Measurements from ENCODE around the gene S100A5.

The S100A5 gene

DNA sequence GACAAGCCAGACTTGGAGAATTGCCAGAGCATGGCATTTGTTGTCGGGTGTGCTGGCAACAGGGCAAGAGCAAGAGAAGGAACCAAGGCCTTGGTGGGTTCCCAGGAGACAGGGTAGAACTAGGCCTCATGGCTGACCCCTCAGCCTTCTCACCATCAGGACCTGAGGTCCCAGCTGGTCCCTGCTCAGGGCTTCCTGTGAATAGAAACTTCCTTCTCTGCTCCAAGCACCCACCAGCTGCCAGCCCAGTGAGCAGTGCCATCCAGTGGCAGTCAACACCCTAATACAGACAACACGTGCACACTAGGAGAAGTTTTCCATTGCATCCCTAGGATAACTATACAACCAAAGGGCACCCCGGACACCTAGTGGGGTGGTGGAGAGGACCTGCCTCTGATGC lies 27.7 kb downstream of the S100A5 start:
- in situ Hi-C loops (cut with HindIII; ENCODE audit: low sequenced_read_pairs) = no loop called here

DNA sequence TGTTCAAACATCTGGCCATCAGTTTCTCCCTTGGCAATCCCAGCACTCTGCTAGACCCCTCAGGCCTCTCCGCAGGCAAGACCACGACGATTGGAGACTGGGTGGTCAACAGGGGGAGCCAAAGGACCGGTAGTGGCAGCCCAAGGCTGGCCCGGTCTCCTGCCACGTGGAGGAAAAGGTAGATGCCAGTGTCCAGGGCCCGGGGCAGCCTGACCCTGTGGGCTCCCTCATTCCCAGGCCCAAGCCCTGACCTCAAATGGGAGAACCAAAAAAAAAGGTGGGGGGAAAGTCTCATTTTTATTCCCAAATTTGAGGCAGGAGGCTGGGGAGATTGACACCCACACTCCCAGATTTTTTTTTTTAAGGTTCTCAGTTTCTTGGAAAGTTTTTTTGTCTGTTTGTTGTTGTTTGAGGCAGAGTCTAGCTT lies 29.7 kb downstream of the S100A5 start:
- in situ Hi-C loops (cut with HindIII; ENCODE audit: low sequenced_read_pairs) = no loop called here

- in situ Hi-C loops (cut with HindIII; ENCODE audit: low sequenced_read_pairs) = no loop called here
Observed at GRCh38 chr1:153509729-153510354, 30.9 kb downstream of the S100A5 start.

DNA sequence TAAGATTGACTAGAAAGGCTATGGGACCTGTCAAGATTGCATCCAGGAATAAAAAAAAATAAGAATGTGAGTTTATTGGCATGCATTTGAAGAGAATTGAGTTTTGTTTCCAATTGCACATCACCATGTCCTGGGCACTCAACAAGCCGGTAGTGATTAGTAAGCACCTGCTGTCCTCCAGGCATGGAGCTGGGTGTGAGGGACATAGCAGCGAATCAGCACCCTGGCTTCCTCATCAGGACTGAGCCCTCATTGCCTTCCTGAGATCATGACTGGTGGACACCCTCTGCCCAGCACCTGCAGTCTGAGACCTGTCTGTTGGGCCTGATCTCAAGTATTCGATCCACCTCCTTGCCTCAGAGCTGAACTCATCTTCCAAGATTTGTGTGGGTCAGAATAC lies 31.7 kb downstream of the S100A5 start:
- in situ Hi-C loops (cut with HindIII; ENCODE audit: low sequenced_read_pairs) = no loop called here

- in situ Hi-C loops (cut with HindIII; ENCODE audit: low sequenced_read_pairs) = no loop called here
Observed at GRCh38 chr1:153507926-153508583, 32.7 kb downstream of the S100A5 start.

DNA sequence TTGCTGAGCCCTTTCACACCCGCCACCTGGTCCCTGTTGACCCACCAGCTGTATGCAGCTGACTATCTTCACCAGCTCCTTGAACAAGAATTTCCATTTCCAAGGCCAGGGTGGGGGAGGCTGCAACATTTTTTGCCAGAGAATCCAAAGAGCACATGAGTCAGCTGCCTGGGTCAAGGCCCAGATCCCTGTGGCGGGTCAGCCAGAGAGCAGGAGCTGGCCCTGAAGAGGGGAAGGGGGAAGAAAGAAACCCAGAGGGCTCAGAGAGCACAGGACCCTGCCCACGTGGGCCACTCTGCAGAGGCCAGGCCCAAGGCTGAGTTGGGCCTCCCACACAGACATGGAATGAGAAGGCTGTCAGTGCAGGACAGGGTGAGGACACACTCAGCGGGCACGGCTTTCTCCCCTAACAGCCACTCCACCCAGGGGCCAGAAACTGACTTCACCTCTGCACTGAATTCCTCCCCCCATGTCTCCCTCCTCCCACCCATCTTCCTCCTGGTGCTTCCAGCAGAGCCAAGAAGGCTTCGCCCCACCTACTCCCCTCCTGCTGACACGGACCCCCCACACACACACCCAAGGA lies 33.8 kb downstream of the S100A5 start:
- in situ Hi-C loops (cut with HindIII; ENCODE audit: low sequenced_read_pairs) = no loop called here

DNA sequence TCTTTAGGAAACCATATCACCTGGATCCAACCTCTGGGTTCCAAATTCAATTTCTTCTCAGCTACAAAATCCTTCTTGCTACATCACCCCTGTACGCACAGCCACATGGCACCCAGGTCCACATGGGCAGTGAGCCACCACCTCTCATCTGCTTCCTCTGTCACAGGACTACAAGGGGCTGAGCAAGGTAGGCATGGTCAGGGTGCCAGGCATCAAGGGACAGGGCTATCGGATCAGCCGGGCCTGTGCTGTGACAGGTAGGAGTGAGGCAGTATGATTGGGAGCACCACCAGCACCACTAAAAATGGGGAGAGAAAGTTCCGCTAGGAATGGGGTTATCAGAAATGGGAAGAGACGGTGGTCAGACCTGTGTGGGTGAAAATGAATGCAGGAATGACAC lies 34.3 kb downstream of the S100A5 start:
- in situ Hi-C loops (cut with HindIII; ENCODE audit: low sequenced_read_pairs) = no loop called here

DNA sequence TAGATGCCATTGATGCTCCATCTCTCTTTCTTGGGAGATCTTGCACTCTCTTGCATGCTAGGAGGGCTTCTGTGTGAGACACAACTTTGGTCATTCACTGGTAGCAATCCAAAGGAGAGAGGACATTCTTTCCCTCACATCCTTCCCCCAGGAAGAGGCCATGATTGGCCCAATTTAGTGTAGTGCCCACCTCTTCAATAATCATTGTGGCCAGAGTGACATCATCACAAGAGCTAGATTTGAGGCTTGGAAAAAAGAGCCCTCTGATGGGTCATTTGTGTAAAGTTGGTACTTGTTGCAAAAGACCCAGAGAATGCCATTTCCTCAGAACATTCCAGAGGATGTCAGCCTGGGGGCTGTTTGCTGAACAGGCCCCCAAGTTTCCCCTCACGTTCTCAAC lies 35.2 kb downstream of the S100A5 start:
- in situ Hi-C loops (cut with HindIII; ENCODE audit: low sequenced_read_pairs) = no loop called here

- in situ Hi-C loops (cut with HindIII; ENCODE audit: low sequenced_read_pairs) = no loop called here
Observed at GRCh38 chr1:153503766-153504165, 37.0 kb downstream of the S100A5 start.

GRCh38 chr1:153498746-153499145 lies 42.0 kb downstream of the S100A5 start:
- in situ Hi-C loops (cut with HindIII; ENCODE audit: low sequenced_read_pairs) = loop anchor here (10.0 kb wide), 1 partner anchor 144 kb away; the partner anchor contains the start of gene S100A9

DNA sequence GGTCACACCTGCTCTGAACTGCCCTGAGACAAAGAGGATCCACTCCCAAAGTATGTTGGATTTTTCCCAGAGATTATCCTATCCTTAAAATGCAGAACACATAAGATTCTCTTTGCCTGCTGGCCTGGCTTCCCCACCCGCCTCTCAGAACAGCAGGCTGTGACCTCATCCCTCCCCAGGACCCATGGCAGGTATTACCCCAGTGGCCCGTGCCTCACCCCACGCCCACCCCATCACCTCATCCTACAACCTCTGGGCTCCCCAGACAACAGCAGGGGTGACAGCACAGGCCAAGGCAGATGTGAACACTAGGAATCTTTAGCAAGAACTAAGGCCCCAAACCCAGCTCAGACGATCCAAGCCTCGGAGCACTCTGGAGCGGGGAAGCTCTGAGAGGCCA lies 45.2 kb downstream of the S100A5 start:
- in situ Hi-C loops (cut with HindIII; ENCODE audit: low sequenced_read_pairs) = loop anchor here (10.0 kb wide), 1 partner anchor 141 kb away; the partner anchor contains the start of gene S100A9

DNA sequence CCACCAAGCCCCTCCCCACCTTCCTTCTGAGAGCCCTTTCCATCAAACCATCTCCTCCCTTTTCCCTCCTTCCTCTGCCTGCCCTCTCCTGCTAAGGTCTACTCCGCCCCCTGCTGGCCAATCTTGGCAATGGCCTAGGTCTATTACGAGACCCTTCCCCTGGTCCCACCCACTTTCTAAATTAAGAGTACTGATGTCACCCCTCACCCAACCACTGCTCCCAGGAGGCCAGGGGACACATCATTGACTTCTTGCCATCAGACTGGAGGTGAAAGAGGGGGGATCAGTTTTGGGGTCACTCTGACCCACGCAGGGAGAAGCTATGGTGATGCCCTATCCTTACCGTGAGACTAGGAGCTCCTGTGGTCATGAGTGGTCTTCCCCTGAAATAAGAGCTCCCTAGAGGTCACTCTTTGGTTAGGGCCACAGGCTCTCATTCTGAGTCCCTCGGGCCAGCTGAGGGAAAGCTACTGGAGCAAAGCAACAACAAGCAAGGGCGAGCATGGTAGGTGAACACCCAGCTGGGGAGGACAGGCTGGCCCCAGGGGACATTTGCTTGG lies 45.7 kb downstream of the S100A5 start:
- in situ Hi-C loops (cut with HindIII; ENCODE audit: low sequenced_read_pairs) = loop anchor here (10.0 kb wide), 1 partner anchor 140 kb away; the partner anchor contains the start of gene S100A9

GRCh38 chr1:153493343-153493960 lies 47.3 kb downstream of the S100A5 start:
- in situ Hi-C loops (cut with HindIII; ENCODE audit: low sequenced_read_pairs) = loop anchor here (10.0 kb wide), 1 partner anchor 139 kb away; the partner anchor contains the start of gene S100A9

GRCh38 chr1:153490272-153491051 lies 50.3 kb downstream of the S100A5 start:
- in situ Hi-C loops (cut with HindIII; ENCODE audit: low sequenced_read_pairs) = loop anchor here (10.0 kb wide), 1 partner anchor 136 kb away; the partner anchor contains the start of gene S100A9

DNA sequence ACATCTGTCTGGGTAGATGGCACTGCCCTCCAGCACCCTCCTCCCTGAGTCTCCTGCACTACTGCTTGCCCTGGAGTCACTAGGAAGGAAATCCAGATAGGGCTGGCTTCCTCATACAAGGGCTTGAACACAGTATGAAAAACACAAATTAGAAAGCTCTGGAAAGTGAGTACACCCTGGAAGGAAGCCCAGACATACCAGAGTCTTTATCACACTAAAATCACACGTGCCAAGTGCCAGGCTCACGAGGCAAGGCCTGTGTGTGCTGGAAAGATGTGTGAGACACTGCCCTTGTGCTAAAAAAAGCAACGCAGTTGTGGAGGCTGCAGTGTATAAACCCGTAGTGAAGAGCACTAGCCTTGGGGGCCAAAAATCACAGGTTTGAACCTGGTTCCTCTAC lies 52.0 kb downstream of the S100A5 start:
- in situ Hi-C loops (cut with HindIII; ENCODE audit: low sequenced_read_pairs) = no loop called here

DNA sequence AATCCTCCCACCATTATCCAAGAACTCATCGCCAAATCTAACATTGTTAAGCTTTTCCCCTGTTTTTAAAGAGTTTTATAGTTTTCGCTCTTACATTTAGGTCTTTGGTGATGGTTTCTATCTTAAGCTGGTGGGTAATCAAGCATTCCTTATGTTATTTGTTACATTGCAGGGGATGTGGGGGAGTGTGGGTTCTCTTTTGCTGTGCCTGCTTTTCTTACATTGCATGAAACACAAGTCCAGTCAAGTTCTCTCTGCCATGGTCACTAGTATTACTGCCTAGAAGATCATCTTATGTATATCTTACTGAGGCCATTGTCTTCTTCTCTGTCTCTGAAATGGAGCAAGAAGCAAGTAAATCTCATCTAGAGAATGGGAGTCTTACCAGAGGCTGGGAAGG lies 53.0 kb downstream of the S100A5 start:
- in situ Hi-C loops (cut with HindIII; ENCODE audit: low sequenced_read_pairs) = no loop called here
